ENCODE data around the gene PPP1R27.
A peak's percentile ranks its signal among the peaks of the same experiment; 100 is the strongest.

PPP1R27 gene

DNA sequence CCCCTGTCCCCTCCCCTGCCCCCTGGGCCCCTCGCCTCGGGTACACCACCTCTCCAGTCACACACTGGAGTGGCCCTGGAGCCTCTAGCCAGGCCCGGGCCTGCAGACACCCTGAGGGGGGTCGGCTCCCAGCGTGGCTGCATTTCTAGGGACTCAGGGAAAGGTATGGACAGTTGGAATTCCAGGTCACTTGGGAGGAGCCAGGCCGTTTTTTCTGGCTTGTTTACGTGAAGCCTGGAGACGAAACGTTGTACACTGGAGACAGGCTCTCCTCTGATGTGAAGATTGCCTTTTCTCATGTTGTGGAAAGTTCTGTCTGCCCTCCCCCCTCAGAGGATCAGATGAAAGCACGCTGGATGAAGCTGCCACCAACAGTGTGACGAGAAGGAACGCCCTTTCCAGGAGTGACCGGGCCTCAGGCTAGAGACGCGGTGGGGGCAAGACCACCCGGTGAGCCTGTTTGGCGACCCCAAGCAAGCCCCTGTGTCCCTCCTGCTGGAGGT is 4.0 kb upstream of the PPP1R27 start:
- 0 out of 2 replicates have a peak, but pooled peaks cover 7% of the 10 kb centered on the region for H4K20me1 ChIP-seq (ENCODE audit: insufficient read depth, low read length)
- TF ChIP-seq, protein P1, sequence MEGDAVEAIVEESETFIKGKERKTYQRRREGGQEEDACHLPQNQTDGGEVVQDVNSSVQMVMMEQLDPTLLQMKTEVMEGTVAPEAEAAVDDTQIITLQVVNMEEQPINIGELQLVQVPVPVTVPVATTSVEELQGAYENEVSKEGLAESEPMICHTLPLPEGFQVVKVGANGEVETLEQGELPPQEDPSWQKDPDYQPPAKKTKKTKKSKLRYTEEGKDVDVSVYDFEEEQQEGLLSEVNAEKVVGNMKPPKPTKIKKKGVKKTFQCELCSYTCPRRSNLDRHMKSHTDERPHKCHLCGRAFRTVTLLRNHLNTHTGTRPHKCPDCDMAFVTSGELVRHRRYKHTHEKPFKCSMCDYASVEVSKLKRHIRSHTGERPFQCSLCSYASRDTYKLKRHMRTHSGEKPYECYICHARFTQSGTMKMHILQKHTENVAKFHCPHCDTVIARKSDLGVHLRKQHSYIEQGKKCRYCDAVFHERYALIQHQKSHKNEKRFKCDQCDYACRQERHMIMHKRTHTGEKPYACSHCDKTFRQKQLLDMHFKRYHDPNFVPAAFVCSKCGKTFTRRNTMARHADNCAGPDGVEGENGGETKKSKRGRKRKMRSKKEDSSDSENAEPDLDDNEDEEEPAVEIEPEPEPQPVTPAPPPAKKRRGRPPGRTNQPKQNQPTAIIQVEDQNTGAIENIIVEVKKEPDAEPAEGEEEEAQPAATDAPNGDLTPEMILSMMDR (IDR thresholded peaks at IDR 0.05; ENCODE audit: low read depth, low read length): no peak
- TF ChIP-seq EZH2phosphoT487 (IDR thresholded peaks at IDR 0.05; ENCODE audit: low read depth): no peak
- peaks cover 10% of the 10 kb centered on the region for H3K79me2 ChIP-seq (ENCODE audit: low read length)
- no peak overlapping the region for H3K4me3 ChIP-seq (ENCODE audit: low read length)
- peaks cover 7% of the 10 kb centered on the region for H3K4me1 ChIP-seq (ENCODE audit: low read length)
- H3K9ac ChIP-seq (ENCODE audit: low read length): no peak overlapping the region
- H2AFZ ChIP-seq (ENCODE audit: low read depth, low read length): no peak overlapping the region
- no peak overlapping the region for H3K27ac ChIP-seq (ENCODE audit: low read length)
- H3K9me3 ChIP-seq (ENCODE audit: insufficient read depth, low read length): no peaks in the 10 kb centered on the region
- H3K4me2 ChIP-seq (ENCODE audit: low read length): no peak overlapping the region
- no peaks in the 10 kb centered on the region for H3K27me3 ChIP-seq (ENCODE audit: low read depth, low read length)
- H3K36me3 ChIP-seq (replicated peaks; ENCODE audit: low read depth, low read length): peaks cover 13% of the 10 kb centered on the region

DNA sequence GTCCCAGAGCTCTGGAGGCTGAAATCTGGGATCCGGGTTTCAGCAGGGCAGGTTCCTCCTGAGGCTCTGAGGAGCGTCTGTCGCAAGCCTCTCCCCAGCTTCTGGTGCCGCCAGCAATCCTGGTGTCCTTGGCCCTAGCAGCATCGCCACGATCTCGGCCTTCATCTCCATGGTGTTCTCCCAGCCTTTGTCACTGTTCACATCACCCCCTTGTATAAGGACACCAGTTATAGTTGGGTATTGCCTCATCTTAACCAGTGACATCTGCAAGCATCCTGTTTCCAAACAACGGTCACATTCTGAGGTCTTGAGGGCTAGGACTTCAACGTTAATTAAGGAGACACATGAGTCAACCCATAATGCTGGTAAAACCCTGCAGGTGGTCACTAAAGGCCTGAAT is 2.8 kb upstream of the PPP1R27 start:
- TF ChIP-seq, protein P1 (IDR thresholded peaks at IDR 0.05; ENCODE audit: low read depth, low read length): no peak
- TF ChIP-seq EZH2phosphoT487 (IDR thresholded peaks at IDR 0.05; ENCODE audit: low read depth): no peak

DNA sequence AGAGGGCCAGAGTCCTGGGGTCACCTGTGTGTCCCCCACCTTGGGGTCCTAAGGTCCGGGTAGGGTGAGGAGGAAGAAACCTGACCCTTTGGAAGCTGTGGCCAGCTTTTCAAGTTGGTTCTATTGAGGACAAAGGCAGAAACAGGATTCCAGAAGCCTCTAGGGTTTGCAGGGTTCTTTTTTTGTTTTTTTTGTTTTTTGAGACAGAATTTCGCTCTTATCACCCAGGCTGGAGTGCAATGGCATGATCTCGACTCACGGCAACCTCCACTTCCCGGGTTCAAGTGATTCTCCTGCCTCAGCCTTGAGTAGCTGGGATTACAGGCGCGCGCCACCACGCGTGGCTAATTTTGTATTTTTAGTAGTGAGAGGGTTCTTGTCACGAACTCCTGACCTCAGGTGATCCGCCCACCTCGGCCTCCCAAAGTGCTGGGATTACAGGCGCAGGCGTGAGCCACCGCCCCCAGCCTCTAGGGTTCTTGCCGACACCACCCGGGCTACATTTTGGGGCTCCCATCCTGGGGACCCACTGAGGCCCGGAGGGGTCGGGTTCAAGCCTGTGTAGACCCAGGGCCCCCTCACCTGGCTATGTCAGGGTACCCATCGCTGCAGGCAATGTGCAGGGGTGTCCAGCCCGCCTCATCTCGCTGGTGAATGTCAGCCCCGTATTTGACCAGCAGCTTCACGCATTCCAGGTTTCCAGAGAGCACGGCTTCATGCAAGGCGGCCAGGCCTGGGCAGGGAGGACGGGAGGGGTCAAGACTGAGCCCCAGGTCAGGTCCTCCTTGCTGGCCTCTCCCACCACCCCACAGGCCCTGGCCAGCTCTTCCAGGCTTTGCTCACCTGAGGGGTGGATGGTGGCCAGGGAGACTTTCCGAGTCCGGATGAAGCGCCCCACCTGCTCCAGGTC is 674 bp downstream of the PPP1R27 start:
- peaks cover 16% of the 10 kb centered on the region for H3K4me1 ChIP-seq (ENCODE audit: low read length)
- H3K79me2 ChIP-seq (ENCODE audit: low read length): peaks cover 30% of the 10 kb centered on the region
- peak overlapping the region; percentile 89 for H3K9ac ChIP-seq (ENCODE audit: low read length)
- peak overlapping the region; percentile 80 for H3K4me3 ChIP-seq (ENCODE audit: low read length)
- H3K4me2 ChIP-seq (ENCODE audit: low read length): peak overlapping the region; percentile 94
- H4K20me1 ChIP-seq (ENCODE audit: insufficient read depth, low read length): no peaks in the 10 kb centered on the region
- H3K27ac ChIP-seq (ENCODE audit: low read length): peak overlapping the region; percentile 64
- H3K27me3 ChIP-seq (ENCODE audit: low read depth, low read length): no peaks in the 10 kb centered on the region
- no peaks in the 10 kb centered on the region for H3K36me3 ChIP-seq (replicated peaks; ENCODE audit: low read depth, low read length)
- no peak for TF ChIP-seq EZH2phosphoT487 (IDR thresholded peaks at IDR 0.05; ENCODE audit: low read depth)
- TF ChIP-seq, protein P1 (IDR thresholded peaks at IDR 0.05; ENCODE audit: low read depth, low read length): no peak
- no peak overlapping the region for H2AFZ ChIP-seq (ENCODE audit: low read depth, low read length)
- no peaks in the 10 kb centered on the region for H3K9me3 ChIP-seq (ENCODE audit: insufficient read depth, low read length)

More for the DNA sequence above, 2.8 kb upstream of the PPP1R27 start:
- H2AFZ ChIP-seq (ENCODE audit: low read depth, low read length): no peak overlapping the region
- peaks cover 1% of the 10 kb centered on the region for H3K36me3 ChIP-seq (replicated peaks; ENCODE audit: low read depth, low read length)
- no peaks in the 10 kb centered on the region for H3K9me3 ChIP-seq (ENCODE audit: insufficient read depth, low read length)
- peaks cover 16% of the 10 kb centered on the region for H3K79me2 ChIP-seq (ENCODE audit: low read length)
- H3K4me3 ChIP-seq (ENCODE audit: low read length): no peak overlapping the region
- H3K4me2 ChIP-seq (ENCODE audit: low read length): no peak overlapping the region
- no peaks in the 10 kb centered on the region for H3K27me3 ChIP-seq (ENCODE audit: low read depth, low read length)
- H3K4me1 ChIP-seq (ENCODE audit: low read length): peaks cover 7% of the 10 kb centered on the region
- no peak overlapping the region for H3K27ac ChIP-seq (ENCODE audit: low read length)
- H4K20me1 ChIP-seq (ENCODE audit: insufficient read depth, low read length): no peaks in the 10 kb centered on the region
- H3K9ac ChIP-seq (ENCODE audit: low read length): no peak overlapping the region

DNA sequence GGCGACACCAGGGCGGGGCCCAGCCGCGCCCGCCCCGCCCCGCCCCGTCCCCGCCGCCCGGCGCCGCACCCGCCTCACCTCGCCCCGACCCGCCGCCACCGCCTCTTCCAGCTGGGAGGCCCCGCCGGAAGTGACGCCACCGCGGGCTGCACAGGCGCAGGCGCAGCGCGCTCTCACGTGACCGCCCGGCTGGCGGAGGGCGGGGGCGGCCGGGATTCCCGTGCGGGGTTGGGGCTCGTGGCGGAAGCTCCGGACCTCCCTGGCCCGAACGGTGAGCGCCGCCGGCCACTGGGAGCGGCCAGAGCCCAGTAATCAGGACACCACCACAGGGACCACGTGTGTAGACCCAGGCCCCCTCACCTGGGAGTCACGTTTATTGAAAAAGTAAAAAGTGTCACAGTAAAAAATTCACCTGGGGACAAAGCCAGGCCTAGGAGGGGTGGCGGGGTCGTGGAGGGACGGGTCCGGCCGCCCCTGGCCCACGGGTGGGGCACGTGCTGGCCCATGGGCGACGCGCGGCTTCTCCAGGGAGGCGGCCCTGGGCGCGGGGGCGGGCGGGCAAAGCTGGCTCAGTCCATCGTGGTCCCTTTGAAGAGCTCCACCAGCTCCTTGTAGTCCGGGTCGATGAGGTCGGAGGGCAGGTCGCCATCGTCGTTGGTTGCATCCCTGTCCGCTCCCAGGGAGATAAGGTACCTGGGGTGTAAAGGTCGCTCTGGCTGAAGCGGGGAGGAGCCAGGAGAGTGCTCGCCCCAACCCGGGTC is 1.5 kb downstream of the PPP1R27 start, which contains the start of gene MCRIP1:
TSS of gene MCRIP1 (minus strand) at position 132 of the 761 bp plus-strand sequence. CDS start 8,785 bp downstream, outside the sequence.
- H3K36me3 ChIP-seq (replicated peaks; ENCODE audit: low read depth, low read length): no peaks in the 10 kb centered on the region
- H4K20me1 ChIP-seq (ENCODE audit: insufficient read depth, low read length): no peaks in the 10 kb centered on the region
- H3K4me3 ChIP-seq (ENCODE audit: low read length): peak within 1 kb of the TSS; percentile 94
- H3K4me2 ChIP-seq (ENCODE audit: low read length): peak within 1 kb of the TSS; percentile 94
- peaks cover 30% of the 10 kb centered on the region for H3K79me2 ChIP-seq (ENCODE audit: low read length)
- H3K9me3 ChIP-seq (ENCODE audit: insufficient read depth, low read length): no peaks in the 10 kb centered on the region
- no peaks in the 10 kb centered on the region for H3K27me3 ChIP-seq (ENCODE audit: low read depth, low read length)
- H2AFZ ChIP-seq (ENCODE audit: low read depth, low read length): peak within 1 kb of the TSS; percentile 59; the same call in 1 of the 2 replicates
- peak within 1 kb of the TSS; percentile 94 for H3K9ac ChIP-seq (ENCODE audit: low read length)
- TF ChIP-seq EZH2phosphoT487 (IDR thresholded peaks at IDR 0.05; ENCODE audit: low read depth): no peak
- TF ChIP-seq, protein P1 (IDR thresholded peaks at IDR 0.05; ENCODE audit: low read depth, low read length): no peak
- peak within 1 kb of the TSS; percentile 78 for H3K27ac ChIP-seq (ENCODE audit: low read length)
- H3K4me1 ChIP-seq (ENCODE audit: low read length): peaks cover 16% of the 10 kb centered on the region
